ENCODE results near the gene POPDC2.
"Not testable (repeated sequence)": the region's sequence is repeated elsewhere in the genome, so short reads cannot be mapped to it uniquely, and the experiment has no call there.

The POPDC2 gene

DNA sequence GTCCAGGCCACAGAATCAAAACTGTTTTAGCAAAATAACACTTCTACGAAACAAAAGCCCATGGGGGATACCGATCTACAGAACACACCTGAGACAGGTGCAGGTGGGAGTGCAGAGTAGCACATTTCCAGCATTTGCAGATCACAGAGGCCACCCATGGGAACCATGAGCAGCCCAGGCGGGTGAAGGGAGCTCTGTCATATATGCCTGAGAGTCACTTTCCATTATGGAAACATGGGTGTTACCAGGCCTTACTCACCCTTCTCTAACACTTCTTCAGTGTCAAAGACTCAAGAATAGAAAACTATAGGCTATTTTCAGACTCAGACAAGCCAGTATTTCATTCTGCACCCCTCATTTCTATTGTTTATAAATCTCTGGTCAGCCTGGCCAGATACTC lies 59.2 kb downstream of the POPDC2 start:
- no peaks in the 10 kb centered on the region for H3K9me3 ChIP-seq (ENCODE audit: low read depth, low read length)
- no peak for DNase-seq (ENCODE audit: low read depth, low spot score)
- no peaks in the 10 kb centered on the region for H3K36me3 ChIP-seq (ENCODE audit: insufficient read depth, low read length)
- H3K9ac ChIP-seq (ENCODE audit: insufficient read length), result no peak overlapping the region
- H3K4me3 ChIP-seq, result no peak overlapping the region
- TF ChIP-seq POLR2AphosphoS5 (IDR thresholded peaks at IDR 0.05; ENCODE audit: borderline replicate concordance, low read depth, low read length) (no peak), FOXP2 (optimal IDR thresholded peaks at IDR 0.05; ENCODE audit: control extremely low read depth, extremely low read length, insufficient read depth) (no peak), EZH2 (IDR thresholded peaks at IDR 0.05) (no peak)
- no peak overlapping the region for H3K27ac ChIP-seq

GRCh38 chr3:119600732-119601131 lies 59.7 kb downstream of the POPDC2 start:
- Histone ChIP-seq H3K4me3 (no peak overlapping the region), H3K9me3 (ENCODE audit: low read depth, low read length) (no peaks in the 10 kb centered on the region), H3K36me3 (ENCODE audit: insufficient read depth, low read length) (no peaks in the 10 kb centered on the region), H3K27ac (no peak overlapping the region), H3K9ac (ENCODE audit: insufficient read length) (no peak overlapping the region)
- no peak for TF ChIP-seq EZH2 (IDR thresholded peaks at IDR 0.05)
- TF ChIP-seq FOXP2 (optimal IDR thresholded peaks at IDR 0.05; ENCODE audit: control extremely low read depth, extremely low read length, insufficient read depth), result no peak
- no peak for TF ChIP-seq POLR2AphosphoS5 (IDR thresholded peaks at IDR 0.05; ENCODE audit: borderline replicate concordance, low read depth, low read length)
- DNase-seq (ENCODE audit: low read depth, low spot score), result no peak

DNA sequence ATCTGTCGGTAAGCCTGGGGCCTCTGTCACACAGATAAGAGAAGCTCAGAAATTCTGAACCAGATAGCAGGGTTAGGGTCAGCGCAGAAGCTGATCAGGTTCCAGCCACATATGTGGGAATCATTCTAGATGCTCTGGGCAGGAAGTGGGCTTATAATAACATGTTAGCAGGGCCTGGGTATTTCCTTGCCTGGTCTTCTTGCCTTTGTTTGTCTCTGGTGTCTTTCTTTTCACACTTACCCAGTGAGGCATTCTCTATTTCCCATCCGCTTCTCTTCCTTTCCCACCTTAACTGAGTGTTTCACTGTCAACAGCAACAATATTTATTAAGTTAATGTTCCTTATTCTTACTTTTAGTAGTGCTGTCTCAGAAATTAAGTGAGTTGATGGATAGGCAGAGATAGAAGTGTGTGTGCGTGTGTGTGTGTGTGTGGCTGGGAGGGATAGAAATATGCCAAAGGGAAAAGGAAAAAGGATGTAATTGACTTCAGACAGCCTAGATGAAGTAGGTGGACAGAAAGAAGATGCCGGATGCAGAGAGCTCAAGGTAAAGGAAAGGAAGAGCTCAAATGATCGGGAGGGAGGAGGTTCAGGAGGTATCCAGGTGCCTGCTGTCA lies 60.7 kb downstream of the POPDC2 start:
- TF ChIP-seq EZH2 (IDR thresholded peaks at IDR 0.05) (no peak), FOXP2 (optimal IDR thresholded peaks at IDR 0.05; ENCODE audit: control extremely low read depth, extremely low read length, insufficient read depth) (no peak), POLR2AphosphoS5 (IDR thresholded peaks at IDR 0.05; ENCODE audit: borderline replicate concordance, low read depth, low read length) (no peak)
- Histone ChIP-seq H3K27ac (no peak overlapping the region), H3K9me3 (ENCODE audit: low read depth, low read length) (no peaks in the 10 kb centered on the region), H3K36me3 (ENCODE audit: insufficient read depth, low read length) (no peaks in the 10 kb centered on the region), H3K9ac (ENCODE audit: insufficient read length) (no peak overlapping the region), H3K4me3 (no peak overlapping the region)
- no peak for DNase-seq (ENCODE audit: low read depth, low spot score)

DNA sequence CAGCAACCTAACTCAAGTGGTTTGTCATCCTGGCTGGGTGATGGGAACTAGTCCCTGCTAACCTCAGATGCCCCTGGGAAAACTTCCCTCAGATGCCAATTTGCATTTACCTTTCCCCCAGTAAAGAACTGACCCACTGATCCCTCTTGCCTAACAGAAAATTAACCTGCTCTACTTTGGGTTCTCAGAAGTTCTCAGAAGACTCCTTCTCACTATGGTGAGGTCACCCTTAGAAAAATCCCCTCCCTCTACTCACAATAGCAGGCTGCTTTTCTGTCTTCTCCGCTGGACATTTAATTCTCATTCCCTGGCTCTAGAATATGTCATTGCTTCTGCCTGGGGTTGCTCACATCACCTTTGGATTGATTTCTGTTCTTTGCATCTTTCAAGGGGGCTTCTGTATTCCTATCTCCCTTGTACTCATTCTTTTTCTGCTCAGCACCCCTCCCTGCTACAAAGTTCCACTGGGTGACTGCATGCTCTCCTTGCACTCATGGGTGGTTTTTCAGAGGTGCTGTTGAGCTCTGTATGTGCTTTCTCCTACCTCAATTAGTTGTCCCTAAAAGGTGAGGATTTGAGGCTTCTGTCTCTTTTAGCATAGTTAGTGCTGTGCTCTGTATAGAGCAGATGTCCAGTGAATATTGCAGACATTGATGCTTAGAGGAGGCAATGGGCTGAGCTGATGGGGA lies 61.8 kb downstream of the POPDC2 start:
- Histone ChIP-seq H3K4me3 (no peak overlapping the region), H3K27ac (no peak overlapping the region), H3K9ac (ENCODE audit: insufficient read length) (no peak overlapping the region), H3K9me3 (ENCODE audit: low read depth, low read length) (no peaks in the 10 kb centered on the region), H3K36me3 (ENCODE audit: insufficient read depth, low read length) (no peaks in the 10 kb centered on the region)
- no peak for TF ChIP-seq POLR2AphosphoS5 (IDR thresholded peaks at IDR 0.05; ENCODE audit: borderline replicate concordance, low read depth, low read length)
- no peak for TF ChIP-seq FOXP2 (optimal IDR thresholded peaks at IDR 0.05; ENCODE audit: control extremely low read depth, extremely low read length, insufficient read depth)
- no peak for TF ChIP-seq EZH2 (IDR thresholded peaks at IDR 0.05)
- DNase-seq (ENCODE audit: low read depth, low spot score), result no peak

DNA sequence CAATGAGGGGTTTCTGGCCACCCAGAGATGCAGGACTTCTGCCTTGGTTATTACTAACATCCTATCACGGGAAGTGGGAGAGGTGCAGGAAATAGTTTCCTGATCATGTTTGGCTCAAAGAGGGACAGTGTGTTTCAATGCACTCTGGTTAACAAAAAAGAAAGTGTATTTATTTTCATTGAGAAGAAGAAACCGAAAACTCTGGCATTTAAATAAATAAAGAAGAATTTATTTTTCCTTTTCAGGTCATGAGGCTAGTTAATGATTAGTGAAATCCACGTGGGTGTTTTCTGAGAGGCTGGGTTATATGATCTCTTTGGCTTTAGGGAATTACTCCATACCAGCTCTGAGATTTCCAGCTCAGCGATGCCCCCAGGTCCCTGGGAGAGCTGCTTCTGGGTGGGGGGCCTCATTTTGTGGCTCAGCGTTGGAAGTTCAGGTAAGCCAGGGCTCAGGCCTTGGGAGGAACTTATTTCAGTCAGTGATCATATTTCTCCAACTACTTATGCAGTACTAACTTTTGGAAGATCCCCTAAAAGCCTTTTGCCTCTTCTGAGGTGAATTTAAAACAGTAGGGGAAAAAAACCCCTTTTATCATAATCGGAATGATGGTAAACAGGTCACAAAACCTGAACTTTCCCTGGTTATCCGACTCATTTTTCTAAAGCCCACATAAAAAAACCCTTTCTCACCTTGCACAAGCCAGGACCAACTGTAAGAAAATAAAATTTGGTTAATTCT lies 62.7 kb downstream of the POPDC2 start, which contains the start of gene PLA1A:
PLA1A (plus strand) TSS at position 338 of the 741 bp plus-strand sequence; CDS start at position 367, 29 bp downstream.
- Histone ChIP-seq H3K9me3 (ENCODE audit: low read depth, low read length) (no peaks in the 10 kb centered on the region), H3K9ac (ENCODE audit: insufficient read length) (no peak within 1 kb of the TSS), H3K4me3 (no peak within 1 kb of the TSS), H3K36me3 (ENCODE audit: insufficient read depth, low read length) (no peaks in the 10 kb centered on the region), H3K27ac (no peak within 1 kb of the TSS)
- no peak for DNase-seq (ENCODE audit: low read depth, low spot score)
- TF ChIP-seq POLR2AphosphoS5 (IDR thresholded peaks at IDR 0.05; ENCODE audit: borderline replicate concordance, low read depth, low read length) (no peak), FOXP2 (optimal IDR thresholded peaks at IDR 0.05; ENCODE audit: control extremely low read depth, extremely low read length, insufficient read depth) (no peak), EZH2 (IDR thresholded peaks at IDR 0.05) (no peak)

- no peak for TF ChIP-seq FOXP2 (optimal IDR thresholded peaks at IDR 0.05; ENCODE audit: control extremely low read depth, extremely low read length, insufficient read depth)
- no peak for TF ChIP-seq POLR2AphosphoS5 (IDR thresholded peaks at IDR 0.05; ENCODE audit: borderline replicate concordance, low read depth, low read length)
- TF ChIP-seq EZH2 (IDR thresholded peaks at IDR 0.05), result no peak
- no peak overlapping the region for H3K27ac ChIP-seq
These were observed 64.0 kb downstream of the POPDC2 start for GRCh38 chr3:119596398-119596797.

GRCh38 chr3:119595639-119596334 lies 64.6 kb downstream of the POPDC2 start:
- Histone ChIP-seq H3K27ac (no peak overlapping the region), H3K4me3 (no peak overlapping the region), H3K36me3 (ENCODE audit: insufficient read depth, low read length) (no peaks in the 10 kb centered on the region), H3K9ac (ENCODE audit: insufficient read length) (no peak overlapping the region), H3K9me3 (ENCODE audit: low read depth, low read length) (no peaks in the 10 kb centered on the region)
- no peak for DNase-seq (ENCODE audit: low read depth, low spot score)
- TF ChIP-seq EZH2 (IDR thresholded peaks at IDR 0.05) (no peak), POLR2AphosphoS5 (IDR thresholded peaks at IDR 0.05; ENCODE audit: borderline replicate concordance, low read depth, low read length) (no peak), FOXP2 (optimal IDR thresholded peaks at IDR 0.05; ENCODE audit: control extremely low read depth, extremely low read length, insufficient read depth) (no peak)

More at GRCh38 chr3:119596398-119596797, 64.0 kb downstream of the POPDC2 start:
- no peaks in the 10 kb centered on the region for H3K36me3 ChIP-seq (ENCODE audit: insufficient read depth, low read length)
- H3K9ac ChIP-seq (ENCODE audit: insufficient read length), result no peak overlapping the region
- H3K9me3 ChIP-seq (ENCODE audit: low read depth, low read length), result no peaks in the 10 kb centered on the region
- no peak for DNase-seq (ENCODE audit: low read depth, low spot score)
- H3K4me3 ChIP-seq, result no peak overlapping the region

GRCh38 chr3:119594929-119595328 lies 65.5 kb downstream of the POPDC2 start:
- not testable (repeated sequence) for H3K9ac ChIP-seq (ENCODE audit: insufficient read length); H3K27ac ChIP-seq; H3K36me3 ChIP-seq (ENCODE audit: insufficient read depth, low read length); DNase-seq (ENCODE audit: low read depth, low spot score); H3K4me3 ChIP-seq; H3K9me3 ChIP-seq (ENCODE audit: low read depth, low read length)

Data from SK-N-MC (cell line).